ENCODE results near the gene CNNM1.

DNA sequence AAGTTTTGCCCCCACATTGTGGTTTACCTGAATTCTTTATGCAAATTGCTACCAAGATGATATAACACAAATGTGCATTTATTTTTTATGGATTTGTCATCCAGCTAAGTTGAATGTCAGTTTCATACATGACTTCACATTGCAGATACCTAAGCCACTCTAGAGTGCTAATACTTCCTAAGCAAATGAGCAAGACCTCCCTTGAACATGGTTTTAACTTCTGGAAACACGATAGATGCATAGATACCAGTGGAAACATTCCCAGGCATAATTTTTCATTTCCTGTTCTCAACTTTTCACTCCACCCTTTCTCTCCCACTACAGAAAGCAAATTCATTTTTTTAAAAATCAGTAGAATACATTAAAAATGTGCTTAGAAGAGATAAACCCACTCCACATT, 81.0 kb downstream of the CNNM1 start:
- TF ChIP-seq, protein P1, sequence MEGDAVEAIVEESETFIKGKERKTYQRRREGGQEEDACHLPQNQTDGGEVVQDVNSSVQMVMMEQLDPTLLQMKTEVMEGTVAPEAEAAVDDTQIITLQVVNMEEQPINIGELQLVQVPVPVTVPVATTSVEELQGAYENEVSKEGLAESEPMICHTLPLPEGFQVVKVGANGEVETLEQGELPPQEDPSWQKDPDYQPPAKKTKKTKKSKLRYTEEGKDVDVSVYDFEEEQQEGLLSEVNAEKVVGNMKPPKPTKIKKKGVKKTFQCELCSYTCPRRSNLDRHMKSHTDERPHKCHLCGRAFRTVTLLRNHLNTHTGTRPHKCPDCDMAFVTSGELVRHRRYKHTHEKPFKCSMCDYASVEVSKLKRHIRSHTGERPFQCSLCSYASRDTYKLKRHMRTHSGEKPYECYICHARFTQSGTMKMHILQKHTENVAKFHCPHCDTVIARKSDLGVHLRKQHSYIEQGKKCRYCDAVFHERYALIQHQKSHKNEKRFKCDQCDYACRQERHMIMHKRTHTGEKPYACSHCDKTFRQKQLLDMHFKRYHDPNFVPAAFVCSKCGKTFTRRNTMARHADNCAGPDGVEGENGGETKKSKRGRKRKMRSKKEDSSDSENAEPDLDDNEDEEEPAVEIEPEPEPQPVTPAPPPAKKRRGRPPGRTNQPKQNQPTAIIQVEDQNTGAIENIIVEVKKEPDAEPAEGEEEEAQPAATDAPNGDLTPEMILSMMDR (IDR thresholded peaks at IDR 0.05) = no peak
- TF ChIP-seq POLR2A (IDR thresholded peaks at IDR 0.05) = no peak
